Endothelial cell of umbilical vein (primary cell): Measurements from ENCODE around the gene ZNF10. TPM values are rescaled to one million over a fixed set of nuclear protein-coding genes. Genes with fewer than 3 reads are reported as not detected.

ENCODE experiments used
- BruUV-seq: library from RNA; stranded (reverse); fragments of 400-500 nt; replicated peaks from 2 replicates; lab custom pipeline; 2021; lab: Mats Ljungman, UMichigan
- CTCF ChIA-PET: fragments of 300-600, 350-600 bp; sonication (Branson Sonifier 250); formaldehyde crosslinking; loops from one replicate; lab custom pipeline; 2021; ENCODE audit warnings: antibody characterized with exemption, inconsistent platforms; lab: Charles Lee
- POLR2A ChIA-PET: fragments of 300-600, 350-600 bp; sonication (Branson Sonifier 250); formaldehyde crosslinking; loops from one replicate; lab custom pipeline; 2021; ENCODE audit warnings: antibody characterized with exemption, inconsistent platforms; lab: Charles Lee
- DNase-seq: peaks from one replicate; pipeline ENCODE4 v3.0.0-alpha.2; 2011; ENCODE audit warnings: low read depth, low spot score
- FAIRE-seq: peaks from 2 replicates; lab custom pipeline; 2011; peaks lifted over from hg19 to GRCh38; lab: Jason Lieb, UNC
- H2AFZ ChIP-seq: 2 replicates; pipeline ENCODE4 v1.6.0; 2012; ENCODE audit warnings: low read depth, low read length, control low read depth, inconsistent platforms
- H3K27ac ChIP-seq: 2 replicates; pipeline ENCODE4 v1.5.1; 2011; ENCODE audit warnings: low read depth, mild to moderate bottlenecking, control low read depth, low read length, moderate library complexity; ENCODE audit not compliant: insufficient read depth
- H3K27me3 ChIP-seq, 2 experiments: 2 replicates each; pipeline versions ENCODE4 v1.6.0 to v1.6.1; 2011; ENCODE audit warnings: low read length in 2 of 2, mixed read lengths in 1 of 2; ENCODE audit not compliant: control insufficient read depth in 2 of 2, insufficient read depth in 2 of 2
- H3K36me3 ChIP-seq, 2 experiments: 2 replicates in 1 of 2; 3 replicates in 1 of 2; pipeline ENCODE4 v1.5.1; 2011; ENCODE audit warnings: low read length in 2 of 2, mild to moderate bottlenecking in 1 of 2, moderate library complexity in 1 of 2; ENCODE audit not compliant: control insufficient read depth in 2 of 2, insufficient read depth in 2 of 2; ENCODE audit errors: extremely low read depth in 1 of 2
- H3K4me1 ChIP-seq: 3 replicates; pipeline ENCODE4 v1.5.1; 2011; ENCODE audit warnings: mild to moderate bottlenecking, low read length; ENCODE audit not compliant: control insufficient read depth, insufficient read depth; ENCODE audit errors: extremely low read depth
- H3K4me2 ChIP-seq: 2 replicates; pipeline ENCODE4 v1.6.1; 2011; ENCODE audit warnings: low read length, control low read depth, mixed read lengths; ENCODE audit not compliant: insufficient read depth
- H3K4me3 ChIP-seq, 3 experiments: fragments of 200-600 bp in 1 of 3; sonication (generic), shearing (Covaris generic) in 1 of 3; replicated peaks in 1 of 3; 2 replicates each; pipeline ENCODE4 v1.5.1; 2011 to 2016; ENCODE audit warnings: control low read depth in 3 of 3, low read length in 3 of 3, mild to moderate bottlenecking in 2 of 3, inconsistent platforms in 1 of 3, low read depth in 1 of 3, moderate library complexity in 1 of 3; ENCODE audit not compliant: insufficient read depth in 1 of 3
- H3K79me2 ChIP-seq: 2 replicates; pipeline ENCODE4 v1.6.0; 2012; ENCODE audit warnings: low read length, inconsistent platforms; ENCODE audit not compliant: control insufficient read depth, insufficient read depth
- H3K9ac ChIP-seq: replicated peaks from 2 replicates; pipeline ENCODE3; 2011; ENCODE audit warnings: low read length, control low read depth; ENCODE audit not compliant: insufficient read depth; ENCODE audit errors: extremely low read depth
- H3K9me1 ChIP-seq: replicated peaks from 3 replicates; pipeline ENCODE4 v1.6.0; 2011; ENCODE audit warnings: mild to moderate bottlenecking, low read length; ENCODE audit not compliant: control insufficient read depth, insufficient read depth; ENCODE audit errors: extremely low read depth
- H3K9me3 ChIP-seq: replicated peaks from 2 replicates; pipeline ENCODE4 v1.5.1; 2012; ENCODE audit warnings: low read length, inconsistent platforms; ENCODE audit not compliant: control insufficient read depth, insufficient read depth
- H4K20me1 ChIP-seq: replicated peaks from 2 replicates; pipeline ENCODE3; 2011; ENCODE audit warnings: mild to moderate bottlenecking, low read length; ENCODE audit not compliant: control insufficient read depth, insufficient read depth; ENCODE audit errors: extremely low read depth
- CTCF ChIP-seq, 2 donors: IDR thresholded peaks; 1 replicate in 1 of 2; 2 replicates in 1 of 2; pipeline ENCODE4 v1.5.1; 2011; ENCODE audit warnings: low read length in 2 of 2, mild to moderate bottlenecking in 2 of 2, moderate library complexity in 2 of 2, control low read depth in 1 of 2, inconsistent platforms in 1 of 2, low read depth in 1 of 2; ENCODE audit not compliant: insufficient read depth in 1 of 2; ENCODE audit errors: extremely low read depth in 1 of 2
- EZH2 ChIP-seq: IDR thresholded peaks from 2 replicates; pipeline ENCODE4 v1.6.1; 2012; ENCODE audit warnings: borderline replicate concordance, low read depth, mild to moderate bottlenecking, moderate library complexity, low read length, inconsistent platforms; ENCODE audit not compliant: severe bottlenecking
- FOS ChIP-seq: IDR thresholded peaks from 2 replicates; pipeline ENCODE4 v1.6.1; 2011; ENCODE audit warnings: mild to moderate bottlenecking, low read length, moderate library complexity, borderline replicate concordance; ENCODE audit not compliant: insufficient read depth
- GATA2 ChIP-seq: IDR thresholded peaks from 2 replicates; pipeline ENCODE4 v1.7.0; 2011; ENCODE audit warnings: low read depth, mild to moderate bottlenecking, moderate library complexity, mixed read lengths, low read length; ENCODE audit not compliant: insufficient read length, insufficient read depth
- JUN ChIP-seq: IDR thresholded peaks from 2 replicates; pipeline ENCODE4 v1.6.1; 2011; ENCODE audit warnings: borderline replicate concordance, low read depth; ENCODE audit not compliant: insufficient read length, insufficient read depth
- MAX ChIP-seq: IDR thresholded peaks from 2 replicates; pipeline ENCODE4 v1.6.1; 2011; ENCODE audit not compliant: insufficient read depth, insufficient read length
- MYC ChIP-seq: IDR thresholded peaks from one replicate; pipeline ENCODE4 v1.6.1; 2011; ENCODE audit warnings: mild to moderate bottlenecking, low read depth, low read length
- POLR2A ChIP-seq: IDR thresholded peaks from 2 replicates; pipeline ENCODE4 v1.6.1; 2012; ENCODE audit warnings: low read depth, mild to moderate bottlenecking, control low read depth, low read length
- POLR2AphosphoS5 ChIP-seq: IDR thresholded peaks from 2 replicates; pipeline ENCODE4 v1.6.1; 2012; ENCODE audit warnings: low read depth, mild to moderate bottlenecking, control low read depth, low read length, moderate library complexity; ENCODE audit not compliant: insufficient read depth
- dilution Hi-C: fragments of 300-500 bp; cut with MboI; formaldehyde crosslinking; loops from one replicate; pipeline ENCODE4 v1.15.0; 2019; ENCODE audit warnings: low sequenced_read_pairs; ENCODE audit not compliant: extremely low pct_ligation_motif_present
- intact Hi-C: fragments of 100-400 bp; cut with micrococcal nuclease; formaldehyde crosslinking; loops from one replicate; pipeline ENCODE4 v1.10.0; 2022
- polyA plus RNA-seq, 4 experiments: library from polyadenylated mRNA; depleted of rRNA in 3 of 4; stranded (reverse) in 3 of 4; unstranded in 1 of 4; fragments of >200 nt; gene quantifications; 2 replicates each; pipeline versions ENCODE4 v1.2.1 to v1.2.3, GENCODE V29; 2011 to 2012; ENCODE audit warnings: missing spikeins in 1 of 4
- total RNA-seq: library from RNA; stranded (reverse); gene quantifications from 2 replicates; pipeline ENCODE4 v1.2.3, GENCODE V29; 2021

The ZNF10 gene
- total and polyA plus RNA-seq, 2 donors (not counting 3 experiments of a cell fraction or from before 2014, with no cell fraction given): 3.7 to 5.8 TPM

GRCh38 chr12:133201888-133202287 is 71.5 kb downstream of the ZNF10 start:
- H3K4me2 ChIP-seq: no peak overlapping the region
- intact Hi-C loops: no loop called here
- ChIA-PET POLR2A (no interaction called here), CTCF (no interaction called here)
- dilution Hi-C loops: no loop called here
- H3K9ac ChIP-seq: no peak overlapping the region
- H3K9me1 ChIP-seq: no peaks in the 10 kb centered on the region
- no TSS peak for BruUV-seq
- no peak overlapping the region for H3K4me3 ChIP-seq
- no peaks in the 10 kb centered on the region for H3K79me2 ChIP-seq
- H3K36me3 ChIP-seq: peaks cover 12 to 14% of the 10 kb centered on the region in 2 experiments
- H3K27ac ChIP-seq: no peak overlapping the region
- no peak overlapping the region for H2AFZ ChIP-seq
- H3K9me3 ChIP-seq: peaks cover 39% of the 10 kb centered on the region
- no peak for DNase-seq
- FAIRE-seq: no peak
- H3K27me3 ChIP-seq: no peaks in the 10 kb centered on the region
- TF ChIP-seq MAX (no peak), MYC (no peak), GATA2 (no peak), CTCF (IDR thresholded peaks at IDR 0.05; ENCODE audit: extremely low read depth in 1 of 2, insufficient read depth in 1 of 2, low read depth in 1 of 2, low read length in 2 of 2) (no peak), POLR2A (no peak), FOS (no peak), POLR2AphosphoS5 (no peak), JUN (no peak), EZH2 (no peak)
- no peaks in the 10 kb centered on the region for H3K4me1 ChIP-seq
- H4K20me1 ChIP-seq: no peaks in the 10 kb centered on the region
